ENCODE results near the gene SPEF2.

SPEF2 gene

DNA sequence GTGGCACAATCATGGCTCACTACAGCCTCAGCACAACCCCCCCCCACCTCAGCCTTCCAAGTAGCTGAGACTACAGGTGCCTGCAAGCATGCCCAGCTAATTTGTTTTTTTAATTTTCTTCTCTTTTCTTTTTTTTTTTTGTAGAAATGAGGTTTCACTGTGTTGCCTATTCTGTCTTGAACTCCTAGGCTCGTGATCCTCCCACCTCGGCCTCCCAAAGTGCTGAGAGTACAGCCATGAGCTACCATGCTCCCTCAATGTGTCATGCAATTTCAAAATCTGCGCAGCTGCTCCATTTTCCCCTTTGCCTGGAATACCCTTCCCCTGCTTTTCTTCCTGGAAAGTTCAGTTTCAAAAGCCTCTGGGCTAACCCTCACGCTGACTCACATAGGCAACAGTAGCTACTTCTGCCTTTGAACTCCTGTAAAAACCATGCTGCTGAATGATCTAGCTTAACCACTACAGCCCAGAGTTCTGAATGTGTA is 168.0 kb downstream of the SPEF2 start:
- DNase-seq: no peak

DNA sequence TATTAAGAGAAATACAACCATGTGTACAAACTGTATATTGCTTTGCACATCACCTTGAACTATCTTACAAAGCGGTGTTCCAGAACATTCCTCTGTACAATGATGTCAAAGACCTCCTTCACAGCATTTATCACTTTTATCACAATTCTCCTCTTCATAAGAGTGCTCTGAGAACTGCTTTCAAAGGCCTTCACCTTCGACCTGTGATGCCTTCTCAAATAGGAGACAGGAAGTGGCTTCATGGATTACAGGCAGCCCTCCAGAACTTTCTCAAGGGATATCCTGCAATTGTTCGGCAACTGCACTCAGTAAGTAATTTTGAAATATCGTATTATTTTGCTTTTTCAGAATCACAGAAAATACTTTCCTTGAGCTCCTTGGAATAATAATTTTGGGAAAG is 171.1 kb downstream of the SPEF2 start:
- no peak for DNase-seq

DNA sequence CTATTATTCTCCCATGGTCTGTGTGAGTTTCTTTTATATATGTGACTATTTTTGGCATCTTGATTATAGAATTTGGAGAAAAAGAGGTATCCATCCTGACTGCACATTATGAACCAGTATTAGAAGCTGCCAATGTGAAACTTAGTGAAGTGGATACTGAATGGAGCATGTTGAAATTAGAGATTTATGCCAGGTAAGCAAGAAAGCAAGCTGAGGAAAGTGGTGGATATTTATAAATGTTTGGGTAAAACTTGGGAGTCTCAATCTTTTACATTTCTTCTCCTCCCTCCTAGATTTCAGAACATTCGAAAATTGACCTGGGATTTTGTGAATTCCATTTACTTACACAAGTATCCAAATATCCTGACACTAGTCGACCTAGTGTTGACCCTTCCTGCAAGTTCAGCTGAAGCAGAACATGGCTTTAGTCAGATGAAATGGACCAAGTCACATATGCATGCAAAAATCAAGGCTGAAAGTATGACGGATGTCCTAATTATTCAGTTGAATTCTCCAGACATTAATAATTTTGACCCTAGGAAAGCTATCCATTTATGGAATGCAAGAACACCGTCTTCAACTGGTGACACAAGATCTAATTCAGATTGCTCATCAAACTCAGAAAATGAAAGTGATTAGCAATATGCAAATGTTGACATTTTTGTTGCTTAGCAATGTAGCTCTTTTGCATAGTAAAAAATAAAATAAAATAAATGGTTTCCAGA is 172.2 kb downstream of the SPEF2 start:
- no peak for DNase-seq

DNA sequence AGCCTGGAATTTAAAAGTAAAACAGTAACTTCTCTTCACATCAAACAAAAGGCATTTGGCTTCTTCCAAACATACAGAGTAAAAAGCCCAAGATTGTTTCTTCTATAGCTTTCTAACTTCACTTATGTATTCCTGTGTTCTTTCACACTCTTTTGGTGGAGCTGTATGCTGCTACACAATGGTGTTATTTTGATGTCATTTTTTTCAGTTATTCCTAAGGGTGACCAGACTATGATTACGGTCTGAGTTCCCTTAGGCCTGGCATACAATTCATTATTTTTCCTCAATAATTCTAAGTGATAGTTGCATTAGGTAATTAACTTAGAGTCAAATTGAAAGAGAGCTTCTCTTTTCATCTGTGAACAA is 172.8 kb downstream of the SPEF2 start:
- no peak for DNase-seq

DNA sequence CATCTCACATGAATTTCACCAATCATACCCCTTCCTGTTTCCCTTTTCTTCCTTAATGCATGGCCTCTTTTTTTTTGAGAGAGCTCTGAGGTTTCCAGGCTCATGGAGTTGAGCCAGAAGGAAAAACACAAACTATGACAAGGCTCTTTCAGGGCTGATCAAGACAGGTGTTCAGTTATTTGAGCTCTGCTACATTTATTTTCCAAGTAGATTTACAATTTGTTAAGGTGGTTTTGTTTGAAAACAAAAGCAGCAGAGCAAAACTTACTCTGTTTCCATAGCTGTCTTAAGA is 176.6 kb downstream of the SPEF2 start:
- DNase-seq: no peak

- DNase-seq: no peak
These were observed 177.2 kb downstream of the SPEF2 start for GRCh38 chr5:35794684-35795375.

- DNase-seq: no peak
These were observed 181.5 kb downstream of the SPEF2 start for GRCh38 chr5:35799181-35799580.

DNA sequence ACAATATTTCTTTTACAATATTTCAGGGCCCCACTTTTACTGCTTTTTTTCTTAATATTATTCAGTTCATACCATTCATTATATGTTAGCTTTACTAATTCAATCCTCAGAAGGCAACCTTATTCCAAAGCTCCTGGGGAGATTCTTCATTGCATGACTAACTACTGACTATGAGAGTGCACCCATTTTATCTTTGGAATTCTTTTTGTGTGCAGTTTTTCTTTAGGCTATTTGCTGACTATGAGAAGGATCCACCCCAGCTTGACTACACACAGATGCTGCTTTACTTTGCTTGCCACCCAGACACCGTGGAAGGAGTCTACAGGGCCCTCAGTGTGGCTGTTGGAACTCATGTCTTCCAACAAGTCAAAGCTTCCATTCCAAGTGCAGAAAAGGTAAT is 182.1 kb downstream of the SPEF2 start:
- DNase-seq: no peak

GRCh38 chr5:35803191-35803651 is 185.6 kb downstream of the SPEF2 start:
- DNase-seq: no peak

DNA sequence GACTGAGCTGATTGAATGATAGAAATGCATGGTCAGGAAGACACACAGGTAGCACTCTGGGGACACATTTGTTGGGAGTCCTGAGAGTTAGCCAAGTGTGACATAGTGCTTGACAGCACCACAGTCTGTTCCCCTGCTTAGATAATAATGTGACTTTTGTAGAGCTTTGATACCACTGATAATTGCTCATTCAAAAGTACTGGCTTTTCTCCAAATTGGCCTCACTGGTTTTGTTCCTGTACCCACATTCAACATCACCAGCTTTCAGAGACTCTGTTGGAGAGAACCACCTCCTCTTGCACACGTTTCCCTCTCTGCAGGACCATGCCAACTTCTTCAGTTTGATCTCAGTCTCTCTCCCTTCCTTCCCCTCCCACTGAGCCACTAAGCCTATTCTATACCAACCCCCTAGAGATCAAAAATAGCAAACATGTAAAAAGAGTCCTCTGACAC is 186.6 kb downstream of the SPEF2 start:
- no peak for DNase-seq

- no peak for DNase-seq
These were observed 187.2 kb downstream of the SPEF2 start for GRCh38 chr5:35804841-35805240.

DNA sequence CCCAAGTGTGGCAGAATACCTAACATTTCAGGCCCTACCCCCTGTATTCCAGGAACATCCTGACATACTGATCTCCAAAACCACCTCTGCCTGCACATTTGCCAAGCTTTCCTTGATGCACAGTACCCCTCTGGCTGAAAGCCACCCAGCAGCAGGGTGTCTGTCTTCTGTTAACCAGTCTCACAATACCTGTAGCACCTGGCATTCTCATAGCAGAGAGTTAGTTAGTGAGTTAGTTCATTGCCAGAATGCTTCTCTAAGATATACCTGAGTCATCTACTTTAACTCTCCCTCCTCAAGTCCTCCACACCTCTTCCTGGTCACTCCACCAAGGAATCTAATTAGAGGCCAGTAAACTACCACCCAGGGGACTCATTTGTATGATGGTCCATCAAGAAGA is 192.9 kb downstream of the SPEF2 start:
- DNase-seq: no peak

DNA sequence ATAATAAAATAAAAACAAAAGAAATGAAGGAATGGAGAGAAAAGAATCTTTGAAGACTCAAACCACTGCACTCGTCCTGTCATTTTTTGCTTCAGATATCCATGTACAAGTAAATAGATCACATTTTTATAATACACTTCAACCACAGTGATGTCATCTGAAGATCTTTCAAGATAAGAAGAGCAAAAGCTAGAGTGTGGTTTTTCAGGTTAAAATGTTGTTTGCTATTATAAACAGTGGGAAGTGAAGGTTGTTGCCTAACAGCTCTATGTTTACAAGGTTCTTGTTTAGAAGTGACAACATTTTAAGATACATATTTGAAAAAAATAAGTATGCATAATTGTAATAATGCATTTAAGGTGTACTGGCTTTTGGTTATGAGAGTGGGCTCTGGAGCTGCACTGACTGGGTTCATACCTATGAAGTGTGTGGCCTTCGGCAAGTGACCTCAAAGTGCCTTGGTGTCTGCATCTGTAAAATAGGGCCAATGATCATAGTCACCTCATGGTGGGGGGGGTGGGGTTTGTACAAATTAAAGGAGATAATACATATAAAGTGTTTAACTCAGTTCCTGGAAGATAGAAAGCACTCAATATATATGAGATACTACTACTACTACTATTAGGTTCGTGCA is 193.6 kb downstream of the SPEF2 start:
- DNase-seq: no peak

- no peak for DNase-seq
These were observed 195.9 kb downstream of the SPEF2 start for GRCh38 chr5:35813521-35813920.

DNA sequence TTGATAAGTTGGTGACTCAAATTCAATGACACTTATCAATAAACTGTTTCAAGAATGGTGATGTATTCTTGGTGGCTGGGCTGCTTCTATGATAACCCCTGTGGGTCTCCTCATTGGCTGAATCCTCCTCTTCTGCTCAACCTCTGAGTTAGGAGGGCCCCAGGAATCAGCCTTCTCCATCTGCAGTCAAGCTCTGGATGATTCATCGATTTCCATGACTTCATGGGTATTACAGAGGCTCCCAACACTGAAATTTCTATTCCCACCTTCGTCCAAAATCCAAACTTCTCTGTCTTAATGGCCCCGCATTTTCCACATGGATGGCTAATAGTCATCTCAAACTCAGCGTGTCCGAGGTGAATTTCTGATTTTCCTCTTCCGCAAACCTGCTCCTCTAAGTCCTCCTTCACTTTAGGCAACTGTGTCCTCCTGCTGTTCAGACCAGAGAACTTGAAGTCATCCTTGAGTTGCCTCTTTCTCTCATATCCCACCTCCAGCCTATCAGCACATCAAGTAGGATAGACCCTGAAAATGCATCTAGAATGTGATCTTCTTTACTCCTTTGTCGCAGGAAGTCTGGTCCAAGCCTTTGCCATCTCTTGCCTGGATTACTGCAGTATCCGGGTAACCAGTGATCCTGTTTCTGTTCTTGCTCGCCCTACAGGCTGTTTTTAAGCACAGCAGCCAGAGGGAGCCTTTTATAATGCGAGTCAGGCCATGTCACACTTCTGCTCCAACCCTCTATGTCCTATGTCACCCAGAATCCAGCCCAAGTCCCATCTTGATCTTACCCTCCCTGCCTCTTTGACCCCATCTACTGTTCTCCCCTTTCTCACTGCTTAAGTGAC is 197.7 kb downstream of the SPEF2 start:
- no peak for DNase-seq

DNA sequence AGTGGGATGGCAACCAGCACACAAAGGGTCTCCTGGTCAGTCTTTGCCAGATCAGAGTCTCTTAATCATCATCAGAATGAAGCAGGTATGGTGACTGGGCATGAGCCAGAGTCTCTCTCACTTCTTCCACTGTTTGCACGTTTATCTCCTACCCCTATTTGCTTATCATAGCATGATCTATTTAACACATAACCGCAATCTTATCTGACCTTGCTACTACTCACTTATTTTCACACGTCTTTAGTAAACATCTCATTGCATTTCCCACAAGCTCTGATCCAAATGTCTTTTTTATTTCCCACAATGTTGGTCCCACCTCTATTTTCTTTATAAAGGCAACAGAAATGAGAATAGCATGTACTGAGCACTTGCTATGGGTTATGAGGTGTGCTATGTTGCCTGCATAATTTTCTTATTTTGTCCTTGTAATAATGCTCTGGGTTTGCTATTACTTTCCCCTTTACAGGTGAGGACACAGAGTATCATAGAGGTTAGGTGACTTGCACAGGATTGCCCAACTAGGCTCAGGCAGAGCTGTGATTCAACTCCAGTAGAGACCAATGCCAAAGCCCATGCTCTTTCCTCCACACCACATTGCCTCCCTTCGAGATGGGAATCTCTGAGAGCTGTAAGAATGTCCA is 199.3 kb downstream of the SPEF2 start:
- DNase-seq: no peak

- DNase-seq: no peak
These were observed 201.4 kb downstream of the SPEF2 start for GRCh38 chr5:35819026-35819425.

GRCh38 chr5:35819668-35820067 is 202.0 kb downstream of the SPEF2 start:
- no peak for DNase-seq

DNA sequence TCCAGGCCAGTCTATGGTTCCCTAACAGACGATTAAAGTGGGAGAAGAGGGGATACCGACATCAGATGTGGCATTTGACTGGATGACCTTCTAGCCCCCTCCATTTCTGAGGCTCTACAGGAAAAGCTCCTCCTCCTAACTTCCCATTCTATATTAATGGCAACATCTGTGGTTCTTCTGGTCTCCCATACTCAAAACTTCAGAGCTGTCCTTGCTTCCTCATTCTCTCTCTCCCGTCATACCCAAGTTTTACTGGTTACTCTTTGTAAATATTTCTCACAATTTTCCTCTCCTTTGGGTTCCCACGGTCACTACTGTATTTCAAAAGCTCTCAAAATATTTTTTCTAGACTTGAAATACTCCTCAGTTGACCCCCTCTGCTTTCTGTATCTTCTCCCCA is 203.1 kb downstream of the SPEF2 start:
- no peak for DNase-seq

DNA sequence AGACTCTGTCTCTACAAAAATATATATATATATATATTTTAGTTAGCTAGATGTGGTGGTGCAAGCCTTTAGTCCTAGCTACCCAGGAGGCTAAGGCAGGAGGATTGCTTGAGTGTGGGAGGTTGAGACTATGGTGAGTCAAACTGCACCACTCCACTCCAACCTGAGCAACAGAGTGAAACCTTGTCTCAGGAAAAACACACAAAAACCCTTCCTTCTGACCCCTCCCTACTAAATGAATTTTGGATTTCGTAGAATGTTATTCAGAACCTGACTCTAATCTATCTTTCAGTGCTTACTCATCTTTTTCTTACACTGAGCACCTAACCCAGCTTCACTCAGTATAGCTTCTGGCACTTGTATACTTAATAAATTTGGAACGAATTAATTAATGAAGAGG is 203.8 kb downstream of the SPEF2 start:
- DNase-seq: no peak

- DNase-seq: no peak
These were observed 204.8 kb downstream of the SPEF2 start for GRCh38 chr5:35822511-35822910.

- no peak for DNase-seq
These were observed 205.9 kb downstream of the SPEF2 start for GRCh38 chr5:35823347-35824098.
